GM11168 (cell line): Measurements from ENCODE around the gene SPIB.

ENCODE experiments used
- in situ Hi-C: fragments of 300-500 bp; cut with MboI; formaldehyde crosslinking; loops from one replicate; pipeline ENCODE4 v1.12.0; 2022; ENCODE audit warnings: low sequenced_read_pairs; ENCODE audit not compliant: unreplicated experiment

Gene SPIB

DNA sequence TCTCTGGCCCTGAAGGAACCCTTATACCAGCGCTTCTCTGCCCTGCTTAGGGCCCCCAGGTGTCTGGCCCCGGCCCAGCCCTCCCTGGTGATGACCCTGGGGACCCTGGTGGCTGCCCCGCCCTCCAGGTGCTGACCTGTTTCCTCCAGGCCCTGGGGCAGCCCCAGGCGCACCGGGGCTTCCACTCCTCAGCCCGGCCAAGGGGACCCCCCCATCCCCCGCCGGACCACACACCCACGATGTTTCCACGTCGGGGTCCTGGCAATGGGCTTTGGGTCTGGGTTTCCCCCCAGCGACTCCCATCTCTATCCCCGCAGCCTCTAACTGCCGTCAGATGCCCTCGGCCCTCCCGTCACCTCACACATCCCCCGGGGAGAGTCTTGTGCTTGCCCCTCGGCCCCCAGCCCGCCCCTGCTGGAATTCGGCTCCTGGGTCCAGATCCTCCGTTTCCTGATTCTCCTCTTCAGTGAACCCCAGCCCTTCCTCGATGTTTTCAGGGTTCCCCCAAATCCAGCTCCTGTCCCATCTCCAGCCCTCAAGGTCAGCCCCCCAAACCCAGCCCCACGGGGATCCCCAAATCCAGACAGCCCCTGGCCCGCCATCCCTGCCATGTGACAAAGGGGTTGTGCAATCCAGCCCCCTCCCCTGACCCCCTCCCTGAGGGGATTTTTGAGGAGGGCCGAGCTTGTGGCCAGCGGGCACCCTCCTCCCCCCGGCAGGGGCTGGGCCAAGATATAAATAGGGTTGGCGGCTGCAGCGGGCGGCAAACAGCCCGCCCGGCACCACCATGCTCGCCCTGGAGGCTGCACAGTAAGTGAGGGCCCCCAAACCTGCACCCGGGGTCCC lies at the start of gene SPIB:
SPIB (plus strand) TSS at position 763 of the 846 bp plus-strand sequence; CDS start at position 788, 25 bp downstream.
- in situ Hi-C loops = no loop called here

DNA sequence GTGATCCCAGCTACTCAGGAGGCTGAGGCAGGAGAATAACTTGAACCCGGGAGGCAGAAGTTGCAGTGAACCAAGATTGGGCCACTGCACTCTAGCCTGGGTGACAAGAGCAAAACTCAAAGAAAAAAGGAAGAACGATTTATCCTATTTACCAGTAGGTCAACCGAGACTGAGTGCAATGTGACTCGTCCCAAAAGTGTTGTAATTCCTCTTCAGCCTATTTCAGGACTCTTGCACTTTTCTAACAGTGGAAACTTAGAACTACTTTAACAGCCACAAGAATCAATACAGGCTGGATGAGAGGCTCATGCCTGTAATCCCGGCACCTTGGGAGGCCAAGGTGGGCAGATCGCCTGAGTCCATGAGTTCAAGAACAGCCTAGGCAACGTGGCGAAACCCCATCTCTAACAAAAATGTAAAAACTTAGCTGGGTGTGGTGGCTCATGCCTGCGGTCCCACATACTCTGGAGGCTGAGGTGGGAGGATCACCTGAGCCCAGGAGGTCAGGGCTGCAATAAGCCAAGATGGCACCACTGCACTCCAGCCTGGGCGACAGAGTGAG lies 46.7 kb upstream of the SPIB start:
- in situ Hi-C loops = loop anchor here (25.0 kb wide), 1 partner anchor 415 kb away; the partner anchor contains the start of gene ACP4

DNA sequence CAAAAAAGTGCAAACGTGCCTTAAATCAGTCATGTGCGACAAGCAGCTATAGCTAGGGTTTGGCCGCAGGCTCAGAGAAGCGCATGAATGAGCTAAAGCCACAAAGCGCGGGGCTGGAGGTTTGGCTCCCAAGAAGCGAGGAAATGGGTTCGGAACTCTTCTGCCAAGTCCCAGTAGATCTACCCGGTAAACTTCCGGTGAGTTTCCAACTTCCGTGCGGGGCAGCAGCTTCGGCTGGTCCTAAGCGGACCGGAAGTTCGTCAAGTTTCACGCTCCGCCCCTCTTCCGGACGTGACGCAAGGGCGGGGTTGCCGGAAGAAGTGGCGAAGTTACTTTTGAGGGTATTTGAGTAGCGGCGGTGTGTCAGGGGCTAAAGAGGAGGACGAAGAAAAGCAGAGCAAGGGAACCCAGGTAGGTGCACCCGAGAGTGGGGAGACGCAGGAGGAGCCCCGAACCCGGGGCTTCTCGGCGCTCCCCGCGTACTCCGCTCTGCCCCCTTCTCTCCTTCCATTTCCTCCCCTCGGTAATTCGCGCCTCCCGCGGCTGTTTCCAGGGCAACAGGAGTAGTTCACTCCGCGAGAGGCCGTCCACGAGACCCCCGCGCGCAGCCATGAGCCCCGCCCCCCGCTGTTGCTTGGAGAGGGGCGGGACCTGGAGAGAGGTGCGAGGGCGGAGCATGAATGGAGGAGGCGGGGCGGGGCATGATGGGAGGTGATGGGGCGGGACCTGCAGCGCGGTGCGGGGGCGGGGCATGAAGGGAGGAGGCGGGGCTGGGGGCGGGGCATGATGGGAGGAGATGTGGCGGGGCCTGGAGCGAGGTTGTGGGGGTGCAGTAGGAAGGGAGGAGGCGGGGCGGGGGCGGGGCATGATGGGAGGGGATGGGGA lies 42.3 kb upstream of the SPIB start, which contains the start of gene NR1H2:
NR1H2 (plus strand) TSS at position 292 of the 885 bp plus-strand sequence. CDS start 1,149 bp downstream, outside the sequence.
- in situ Hi-C loops = no loop called here

DNA sequence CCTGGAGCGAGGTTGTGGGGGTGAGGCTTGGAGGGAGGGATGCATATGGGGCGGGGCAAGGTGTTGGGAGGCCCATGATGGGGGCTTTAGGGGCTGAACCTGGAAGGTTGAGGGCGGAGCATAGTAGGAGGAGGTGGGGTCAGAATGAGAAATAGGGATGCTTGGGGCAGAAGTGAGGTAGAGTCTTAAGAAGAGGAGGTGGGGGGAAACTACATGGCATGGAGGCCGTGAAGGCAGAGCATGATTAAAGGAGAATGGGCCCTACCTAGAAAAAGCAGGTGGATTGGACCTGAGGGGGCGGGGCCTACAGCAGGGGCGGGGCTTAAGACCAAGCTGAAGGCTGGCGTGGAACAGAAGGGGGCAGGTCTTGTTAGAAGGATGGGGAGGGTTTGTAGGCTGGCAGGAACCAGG lies 41.7 kb upstream of the SPIB start:
- in situ Hi-C loops = no loop called here

DNA sequence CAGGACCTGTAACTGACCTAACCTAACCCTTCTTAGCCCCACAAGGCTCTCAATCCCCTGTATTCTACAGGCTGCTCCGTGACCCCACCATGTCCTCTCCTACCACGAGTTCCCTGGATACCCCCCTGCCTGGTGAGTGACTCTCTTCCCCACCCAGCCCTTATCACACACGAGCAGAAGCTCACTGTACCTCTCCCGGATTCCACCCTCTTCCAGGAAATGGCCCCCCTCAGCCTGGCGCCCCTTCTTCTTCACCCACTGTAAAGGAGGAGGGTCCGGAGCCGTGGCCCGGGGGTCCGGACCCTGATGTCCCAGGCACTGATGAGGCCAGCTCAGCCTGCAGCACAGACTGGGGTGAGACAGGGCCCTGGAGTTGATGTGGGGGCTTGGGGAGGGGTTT lies 41.2 kb upstream of the SPIB start:
- in situ Hi-C loops = no loop called here

DNA sequence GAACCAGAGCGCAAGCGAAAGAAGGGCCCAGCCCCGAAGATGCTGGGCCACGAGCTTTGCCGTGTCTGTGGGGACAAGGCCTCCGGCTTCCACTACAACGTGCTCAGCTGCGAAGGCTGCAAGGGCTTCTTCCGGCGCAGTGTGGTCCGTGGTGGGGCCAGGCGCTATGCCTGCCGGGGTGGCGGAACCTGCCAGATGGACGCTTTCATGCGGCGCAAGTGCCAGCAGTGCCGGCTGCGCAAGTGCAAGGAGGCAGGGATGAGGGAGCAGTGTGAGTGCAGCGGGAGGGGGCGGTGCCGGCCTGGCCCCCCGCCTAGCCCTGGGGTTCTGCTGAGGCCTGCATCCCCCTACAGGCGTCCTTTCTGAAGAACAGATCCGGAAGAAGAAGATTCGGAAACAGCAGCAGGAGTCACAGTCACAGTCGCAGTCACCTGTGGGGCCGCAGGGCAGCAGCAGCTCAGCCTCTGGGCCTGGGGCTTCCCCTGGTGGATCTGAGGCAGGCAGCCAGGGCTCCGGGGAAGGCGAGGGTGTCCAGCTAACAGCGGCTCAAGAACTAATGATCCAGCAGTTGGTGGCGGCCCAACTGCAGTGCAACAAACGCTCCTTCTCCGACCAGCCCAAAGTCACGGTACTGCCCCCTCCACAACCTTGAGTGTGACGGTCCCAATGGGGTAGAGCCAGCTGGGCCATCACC lies 40.4 kb upstream of the SPIB start:
- in situ Hi-C loops = no loop called here

DNA sequence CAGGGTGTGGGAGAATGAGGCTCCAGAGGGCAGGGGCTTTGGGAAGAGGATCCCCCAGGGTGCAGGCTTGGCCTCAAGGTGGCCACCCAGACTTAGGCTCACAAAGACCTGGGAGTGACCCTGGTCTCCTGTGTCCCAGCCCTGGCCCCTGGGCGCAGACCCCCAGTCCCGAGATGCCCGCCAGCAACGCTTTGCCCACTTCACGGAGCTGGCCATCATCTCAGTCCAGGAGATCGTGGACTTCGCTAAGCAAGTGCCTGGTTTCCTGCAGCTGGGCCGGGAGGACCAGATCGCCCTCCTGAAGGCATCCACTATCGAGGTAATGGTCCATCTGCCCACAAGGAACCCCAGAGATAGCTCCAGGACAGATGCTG lies 39.9 kb upstream of the SPIB start:
- in situ Hi-C loops = no loop called here

DNA sequence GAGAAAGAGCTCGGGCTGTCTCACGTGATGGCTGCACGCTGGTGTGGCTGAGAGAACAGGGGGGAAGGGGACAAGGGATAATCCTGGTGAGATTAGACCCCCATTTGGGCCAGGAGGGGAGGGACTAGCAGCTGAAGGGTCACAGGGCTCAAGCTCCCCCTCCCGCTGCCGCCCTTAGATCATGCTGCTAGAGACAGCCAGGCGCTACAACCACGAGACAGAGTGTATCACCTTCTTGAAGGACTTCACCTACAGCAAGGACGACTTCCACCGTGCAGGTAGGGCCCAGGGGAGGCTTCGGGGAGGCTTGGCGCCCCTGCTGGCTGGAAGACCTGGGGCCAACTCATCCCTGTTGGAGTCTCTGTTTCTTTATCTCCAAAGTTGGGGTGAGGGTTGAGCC lies 39.1 kb upstream of the SPIB start:
- in situ Hi-C loops = no loop called here

DNA sequence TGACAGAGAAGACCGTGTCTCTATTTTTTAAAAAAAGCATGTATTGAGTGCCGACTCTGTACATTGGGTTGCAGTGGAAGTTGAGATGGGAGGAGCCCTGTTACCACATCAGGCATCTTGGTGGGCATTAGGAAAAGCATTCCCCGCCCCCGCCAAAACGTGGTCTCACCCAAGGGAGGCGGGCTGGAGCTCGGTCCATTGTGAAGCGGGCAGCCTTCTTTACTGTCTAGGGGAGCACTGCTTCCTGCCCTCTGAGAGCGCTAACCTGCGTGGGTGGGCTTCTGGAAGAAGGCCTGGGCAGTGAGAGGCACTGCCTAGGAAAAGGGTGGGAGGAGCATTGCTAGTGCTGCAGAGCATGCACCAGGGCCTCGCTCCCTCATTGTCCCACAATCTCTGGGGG lies 38.6 kb upstream of the SPIB start:
- in situ Hi-C loops = no loop called here

DNA sequence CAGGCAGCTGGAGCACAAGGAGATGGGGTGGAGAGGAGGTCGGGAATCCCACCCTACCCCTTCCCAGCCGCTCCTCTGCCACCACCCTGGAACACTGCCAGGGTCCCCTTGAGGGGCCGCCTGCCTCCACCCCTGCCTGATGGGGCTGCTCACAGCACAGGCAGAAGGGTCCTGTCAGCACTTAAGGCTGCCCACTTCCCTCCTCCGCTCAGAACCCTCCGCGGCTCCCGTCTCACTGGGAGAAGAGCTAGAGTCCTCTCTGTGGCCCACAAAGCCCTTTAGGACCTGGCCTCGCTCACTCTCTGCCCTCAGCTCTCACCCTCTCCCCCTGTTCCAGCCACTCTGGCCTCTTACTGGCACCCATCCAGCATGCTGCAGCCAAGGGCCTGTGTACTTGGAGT lies 38.0 kb upstream of the SPIB start:
- in situ Hi-C loops = no loop called here

DNA sequence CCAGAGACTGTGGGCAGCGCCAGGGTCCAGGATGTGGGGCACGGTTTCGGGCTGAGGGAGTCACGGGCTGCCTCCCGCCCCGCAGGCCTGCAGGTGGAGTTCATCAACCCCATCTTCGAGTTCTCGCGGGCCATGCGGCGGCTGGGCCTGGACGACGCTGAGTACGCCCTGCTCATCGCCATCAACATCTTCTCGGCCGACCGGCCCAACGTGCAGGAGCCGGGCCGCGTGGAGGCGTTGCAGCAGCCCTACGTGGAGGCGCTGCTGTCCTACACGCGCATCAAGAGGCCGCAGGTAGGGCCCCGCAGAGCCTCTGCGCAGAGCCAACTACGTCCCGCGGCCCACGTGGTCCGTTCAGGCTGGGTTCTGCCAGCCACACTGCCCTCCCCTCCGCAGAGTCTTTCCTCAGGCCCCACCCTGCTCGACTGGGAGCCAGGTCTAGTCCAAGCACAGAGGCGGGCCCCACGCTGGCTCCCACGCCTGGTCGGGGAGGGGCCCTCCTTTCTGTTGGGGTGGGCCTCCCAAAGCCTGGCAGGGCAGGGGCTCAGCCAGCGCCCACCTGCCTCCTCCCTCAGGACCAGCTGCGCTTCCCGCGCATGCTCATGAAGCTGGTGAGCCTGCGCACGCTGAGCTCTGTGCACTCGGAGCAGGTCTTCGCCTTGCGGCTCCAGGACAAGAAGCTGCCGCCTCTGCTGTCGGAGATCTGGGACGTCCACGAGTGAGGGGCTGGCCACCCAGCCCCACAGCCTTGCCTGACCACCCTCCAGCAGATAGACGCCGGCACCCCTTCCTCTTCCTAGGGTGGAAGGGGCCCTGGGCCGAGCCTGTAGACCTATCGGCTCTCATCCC lies 36.6 kb upstream of the SPIB start:
- in situ Hi-C loops = no loop called here

DNA sequence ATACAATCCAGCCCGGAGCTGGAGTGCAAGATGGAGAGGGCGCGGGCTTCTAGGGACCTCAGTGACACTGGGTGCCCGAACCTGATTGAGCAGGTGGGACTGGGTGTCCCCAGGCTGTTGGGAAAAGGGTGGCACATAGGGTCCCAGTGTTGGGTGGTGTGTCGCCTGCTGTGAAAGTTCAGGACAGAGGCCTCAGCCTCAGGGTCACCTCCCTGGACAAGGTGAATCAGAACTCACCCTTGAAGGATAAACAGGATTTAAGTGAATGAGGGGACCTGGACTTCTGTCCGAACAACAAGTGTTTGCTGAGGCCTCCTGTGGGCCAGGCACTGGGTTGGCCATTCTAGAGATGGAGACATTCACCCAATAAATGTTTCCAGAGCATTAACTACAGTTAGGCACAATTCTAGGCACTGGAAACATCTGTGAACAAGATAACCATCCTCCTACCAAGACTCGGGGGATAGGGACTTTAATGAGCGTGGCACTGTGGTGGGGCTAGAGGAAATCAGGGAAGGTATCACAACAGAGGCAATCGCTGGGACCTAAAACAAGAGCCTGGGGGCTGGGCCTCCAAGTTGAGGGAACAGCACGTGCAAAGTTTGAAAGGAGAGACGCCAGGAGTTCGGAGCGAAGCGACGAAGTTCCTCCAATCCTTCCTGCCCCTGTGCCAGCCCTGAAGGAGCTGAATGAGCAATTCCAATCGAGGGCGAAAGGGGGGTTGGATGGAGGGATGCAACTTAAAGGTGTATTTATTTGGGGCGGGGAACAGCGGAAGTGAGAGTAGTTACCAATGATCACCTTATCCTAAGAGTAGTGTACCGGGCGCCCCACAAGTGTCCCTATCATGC lies 35.5 kb upstream of the SPIB start:
- in situ Hi-C loops = no loop called here

DNA sequence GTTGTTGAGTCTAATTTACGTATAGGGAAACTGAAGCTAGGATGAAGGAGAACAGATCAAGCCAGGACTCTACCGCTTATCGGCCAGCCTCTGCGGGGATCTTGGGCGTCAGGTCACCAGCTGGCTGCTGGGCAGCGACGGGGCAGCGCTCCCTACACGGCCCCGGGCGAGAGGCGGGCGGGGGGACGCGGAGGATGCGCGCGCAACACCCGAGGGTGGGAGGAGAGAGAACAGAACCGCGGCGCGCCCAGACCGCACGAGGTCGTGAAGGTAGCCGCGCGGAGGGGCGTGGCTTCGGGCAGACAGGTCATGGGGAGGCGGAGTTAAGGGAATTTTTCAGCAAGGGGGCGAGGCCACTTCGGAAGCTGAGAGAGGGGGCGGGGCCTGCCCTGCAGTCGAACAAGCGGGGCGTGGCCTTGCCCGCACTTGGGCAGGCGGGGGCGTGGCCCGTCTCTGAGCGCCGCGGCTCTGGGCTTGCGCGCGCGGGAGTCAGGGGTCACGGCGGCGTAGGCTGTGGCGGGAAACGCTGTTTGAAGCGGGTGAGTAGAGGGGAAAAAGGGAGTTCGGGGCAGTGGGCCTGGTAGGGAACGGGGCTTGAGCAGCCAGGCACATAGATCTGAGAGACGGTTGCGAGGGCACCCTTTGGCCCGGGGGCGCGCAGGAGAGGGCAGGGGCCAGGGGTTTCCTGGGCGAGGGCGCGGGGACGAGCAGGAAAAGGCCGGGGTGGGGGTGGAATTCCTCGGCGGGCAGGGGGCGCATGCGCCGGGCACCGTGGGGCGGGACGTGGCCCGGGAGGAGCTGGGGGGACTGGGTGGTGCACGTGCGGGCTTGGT lies 34.7 kb upstream of the SPIB start, which contains the start of gene POLD1:
POLD1 (plus strand) TSS at position 496 of the 833 bp plus-strand sequence. CDS start 14,505 bp downstream, outside the sequence.
- in situ Hi-C loops = no loop called here

DNA sequence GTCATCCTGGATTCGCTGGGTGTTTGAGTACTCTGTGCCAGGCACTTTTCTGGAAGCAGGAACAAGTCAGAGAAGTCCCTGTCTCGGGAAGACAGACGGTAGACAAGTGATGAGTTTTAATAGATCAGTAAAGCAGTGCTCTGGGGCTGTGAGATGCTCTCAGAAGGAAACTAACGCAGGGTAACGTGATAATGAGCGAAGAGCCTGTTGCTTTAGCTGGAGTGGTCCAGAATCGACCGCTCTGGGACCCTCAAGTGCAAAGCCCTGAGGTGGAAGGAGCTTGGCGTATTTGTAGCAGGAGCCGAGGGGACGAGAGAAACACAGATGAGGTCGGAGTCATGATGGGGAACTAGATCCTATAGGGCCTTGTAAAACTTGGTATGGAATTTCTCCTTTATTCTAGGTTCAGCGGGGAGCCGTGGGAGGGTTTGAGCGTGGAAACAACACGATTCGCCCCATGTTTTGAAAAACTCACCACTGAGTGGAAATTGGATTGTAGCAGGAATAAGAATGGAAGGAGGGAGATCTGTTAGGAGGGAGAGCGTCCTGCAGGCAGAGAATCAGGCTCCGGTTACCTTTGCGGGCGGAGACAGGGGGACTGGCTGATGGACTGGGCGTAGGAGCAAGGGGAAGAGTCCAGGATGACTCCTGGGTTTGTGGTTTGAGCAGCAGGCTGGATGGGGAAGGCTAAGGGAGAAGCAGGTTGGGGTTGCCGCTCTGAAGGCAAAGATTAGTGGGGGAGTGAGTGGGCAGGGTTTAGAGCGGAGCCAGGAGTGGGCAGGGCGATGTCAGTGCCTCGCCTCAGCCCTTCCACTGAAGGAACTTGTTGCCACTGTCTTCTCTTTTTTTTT lies 33.8 kb upstream of the SPIB start:
- in situ Hi-C loops = no loop called here

DNA sequence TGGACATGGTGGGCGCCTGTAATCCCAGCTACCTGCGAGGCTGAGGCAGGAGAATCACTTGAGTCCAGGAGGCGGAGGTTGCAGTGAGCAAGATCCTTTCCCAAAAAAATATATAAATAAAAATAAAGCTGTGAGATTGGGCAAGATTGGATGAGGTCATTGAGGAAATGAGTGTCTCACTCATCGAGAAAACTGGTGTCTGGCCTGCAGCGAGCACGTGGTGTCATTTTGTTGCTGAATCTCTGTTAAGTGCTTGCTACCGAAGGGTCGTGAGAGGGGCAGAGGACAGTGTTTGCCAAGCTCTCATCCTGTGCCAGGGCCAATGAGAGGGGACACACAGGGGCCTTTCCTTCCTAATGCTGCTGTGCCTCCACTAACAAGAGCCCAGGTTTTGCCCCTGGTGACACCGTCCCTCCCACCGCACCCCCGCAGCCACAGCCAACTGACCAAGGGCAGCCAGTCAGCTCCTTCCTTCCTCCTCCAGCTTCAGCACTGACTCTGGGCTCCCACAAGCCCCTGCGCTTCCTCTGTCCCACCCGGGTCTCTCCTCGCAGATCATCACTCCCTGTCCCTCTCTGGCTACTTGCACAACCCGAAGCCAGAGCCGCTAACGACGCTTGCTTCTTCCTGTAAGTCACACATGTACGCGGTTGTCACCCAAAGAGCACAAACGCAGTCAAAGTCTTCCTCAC lies 31.4 kb upstream of the SPIB start:
- in situ Hi-C loops = no loop called here

DNA sequence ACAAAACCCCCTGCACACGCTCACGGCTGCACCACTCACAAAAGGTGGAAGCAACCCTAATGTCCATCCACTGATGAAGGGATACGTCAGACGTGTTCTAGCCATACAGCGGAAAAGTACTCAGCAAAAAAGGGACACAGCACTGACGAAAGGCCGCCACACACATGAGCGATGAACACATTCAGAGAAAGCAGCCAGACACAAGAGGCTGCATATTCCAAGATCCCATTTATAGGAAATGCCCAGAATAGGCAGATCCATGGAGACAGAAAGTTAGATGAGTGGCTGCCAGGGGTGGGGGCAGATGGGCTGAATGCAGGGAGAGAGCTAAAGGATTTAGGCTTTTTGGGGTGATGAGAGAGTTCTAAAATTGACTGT lies 30.9 kb upstream of the SPIB start:
- in situ Hi-C loops = no loop called here
